ENCODE measurements around the gene SH3RF1.

Gene SH3RF1

DNA sequence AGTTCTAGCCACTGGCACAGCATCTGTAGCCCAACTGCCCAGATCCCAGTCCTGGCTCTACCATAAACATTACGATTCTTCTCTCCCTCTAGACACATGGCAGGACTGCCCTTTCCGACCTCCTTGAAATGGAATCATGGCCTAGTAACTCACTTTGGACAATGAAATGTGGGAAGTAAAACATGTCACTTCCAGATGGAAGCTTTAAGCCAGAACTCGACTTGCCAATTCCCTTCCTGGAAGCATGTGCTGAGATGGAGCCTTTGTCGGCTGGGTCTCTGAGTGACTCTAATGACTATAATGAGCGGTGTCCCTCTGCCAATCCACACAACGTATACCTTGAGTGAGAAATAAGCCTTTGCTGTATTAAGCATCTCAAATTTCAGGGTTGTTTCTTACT is 34.7 kb downstream of the SH3RF1 start:
- no peaks in the 10 kb centered on the region for H3K4me1 Mint-ChIP-seq (ENCODE audit: low read depth)
- H3K4me3 Mint-ChIP-seq = no peak overlapping the region
- H3K9me3 Mint-ChIP-seq = no peaks in the 10 kb centered on the region
- DNase-seq (ENCODE audit: low spot score) = no peak
- H3K36me3 Mint-ChIP-seq (ENCODE audit: low read depth) = no peaks in the 10 kb centered on the region
- H3K27ac Mint-ChIP-seq = no peak overlapping the region
- peaks cover 4% of the 10 kb centered on the region for H3K27me3 Mint-ChIP-seq (ENCODE audit: low read depth)

DNA sequence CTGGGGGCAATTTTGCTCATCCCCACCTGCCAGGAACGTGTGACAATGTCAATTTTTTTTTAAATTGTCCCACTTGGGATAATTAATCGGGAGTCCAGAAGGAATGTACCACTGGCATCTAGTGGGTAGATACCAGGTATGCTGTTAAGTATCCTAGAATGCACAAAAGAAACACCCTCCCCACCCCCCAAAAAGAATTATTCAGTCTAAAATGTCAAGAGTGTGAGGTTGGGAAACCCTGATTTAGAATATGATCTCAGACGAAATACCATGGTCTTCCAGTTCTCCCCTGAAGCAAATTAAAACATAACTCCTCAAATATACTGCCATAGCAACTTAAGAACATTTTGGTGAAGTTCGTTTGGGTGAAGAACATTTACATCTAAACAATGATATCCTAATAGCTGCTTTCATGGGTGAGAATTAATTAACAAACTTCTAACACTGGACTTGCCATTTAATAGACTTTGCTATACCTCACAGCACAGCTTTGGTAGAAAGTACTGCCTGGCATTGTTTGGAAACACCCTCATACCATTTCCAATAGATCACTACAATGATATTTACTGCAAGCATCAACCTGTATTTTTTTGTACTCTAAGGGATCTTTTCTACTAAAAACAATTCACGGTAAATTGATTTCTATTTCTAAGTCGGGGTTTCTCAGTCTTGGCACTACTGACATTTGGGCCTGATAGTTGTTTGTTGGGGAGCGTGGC is 36.5 kb downstream of the SH3RF1 start:
- no peak overlapping the region for H3K27ac Mint-ChIP-seq

DNA sequence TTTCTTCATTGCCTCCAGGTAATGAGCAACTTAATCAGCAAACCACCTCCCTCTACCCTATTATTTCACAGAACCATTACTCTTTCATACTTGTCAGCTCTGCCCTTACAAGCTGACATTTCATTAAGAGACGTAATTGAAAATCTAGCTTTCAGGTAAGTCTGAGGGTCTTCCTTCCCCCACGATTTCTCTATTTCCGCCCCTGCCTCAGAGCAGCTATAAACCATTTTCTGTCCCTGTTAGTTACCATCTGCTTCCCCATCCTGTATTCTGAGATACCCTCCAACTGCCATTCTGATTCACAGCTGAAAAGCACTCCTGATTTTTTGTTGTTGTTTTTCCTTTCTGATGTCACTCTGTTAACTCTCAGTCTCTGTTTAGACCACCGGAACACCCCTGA is 37.1 kb downstream of the SH3RF1 start:
- DNase-seq (ENCODE audit: low spot score) = no peak
- no peak overlapping the region for H3K27ac Mint-ChIP-seq
- H3K9me3 Mint-ChIP-seq = no peaks in the 10 kb centered on the region
- no peak overlapping the region for H3K4me3 Mint-ChIP-seq
- H3K4me1 Mint-ChIP-seq (ENCODE audit: low read depth) = no peaks in the 10 kb centered on the region
- no peaks in the 10 kb centered on the region for H3K36me3 Mint-ChIP-seq (ENCODE audit: low read depth)
- peaks cover 4% of the 10 kb centered on the region for H3K27me3 Mint-ChIP-seq (ENCODE audit: low read depth)

More for the DNA sequence above, 36.5 kb downstream of the SH3RF1 start:
- Mint-ChIP-seq H3K9me3 (no peaks in the 10 kb centered on the region), H3K27me3 (ENCODE audit: low read depth) (peaks cover 4% of the 10 kb centered on the region), H3K36me3 (ENCODE audit: low read depth) (no peaks in the 10 kb centered on the region), H3K4me3 (no peak overlapping the region), H3K4me1 (ENCODE audit: low read depth) (no peaks in the 10 kb centered on the region)
- DNase-seq (ENCODE audit: low spot score) = no peak

DNA sequence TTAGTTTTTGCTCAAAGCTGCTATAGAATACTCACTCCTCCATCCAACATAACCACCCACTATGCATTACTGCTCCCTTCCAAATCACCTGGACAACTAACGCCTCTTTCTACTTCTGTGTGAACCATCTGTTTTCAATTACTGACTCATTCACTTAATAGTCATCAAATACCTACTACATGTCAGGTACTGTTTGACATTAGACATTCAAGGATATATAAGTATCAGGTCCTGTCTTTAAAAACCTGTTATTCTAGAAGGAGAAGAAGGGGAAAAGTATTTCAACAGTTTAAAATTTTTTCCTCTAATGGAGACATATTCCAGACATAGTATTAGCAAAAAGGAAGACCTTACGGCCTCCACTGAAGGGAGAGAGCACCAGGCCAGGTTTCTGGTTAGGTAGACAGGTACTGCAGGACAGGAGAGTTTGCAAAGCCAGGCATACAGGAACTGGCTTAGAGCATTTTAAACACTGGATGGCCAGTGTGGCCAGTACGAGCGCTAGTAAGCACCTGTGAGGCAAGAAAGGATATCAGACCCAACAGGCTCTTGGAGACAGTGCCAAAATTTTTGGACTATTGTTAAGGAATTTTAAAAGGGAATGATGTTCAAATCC is 39.0 kb downstream of the SH3RF1 start:
- H3K4me3 Mint-ChIP-seq = no peak overlapping the region
- H3K27me3 Mint-ChIP-seq (ENCODE audit: low read depth) = peaks cover 4% of the 10 kb centered on the region
- no peak for DNase-seq (ENCODE audit: low spot score)
- H3K9me3 Mint-ChIP-seq = no peaks in the 10 kb centered on the region
- no peak overlapping the region for H3K27ac Mint-ChIP-seq
- H3K36me3 Mint-ChIP-seq (ENCODE audit: low read depth) = no peaks in the 10 kb centered on the region
- no peaks in the 10 kb centered on the region for H3K4me1 Mint-ChIP-seq (ENCODE audit: low read depth)

DNA sequence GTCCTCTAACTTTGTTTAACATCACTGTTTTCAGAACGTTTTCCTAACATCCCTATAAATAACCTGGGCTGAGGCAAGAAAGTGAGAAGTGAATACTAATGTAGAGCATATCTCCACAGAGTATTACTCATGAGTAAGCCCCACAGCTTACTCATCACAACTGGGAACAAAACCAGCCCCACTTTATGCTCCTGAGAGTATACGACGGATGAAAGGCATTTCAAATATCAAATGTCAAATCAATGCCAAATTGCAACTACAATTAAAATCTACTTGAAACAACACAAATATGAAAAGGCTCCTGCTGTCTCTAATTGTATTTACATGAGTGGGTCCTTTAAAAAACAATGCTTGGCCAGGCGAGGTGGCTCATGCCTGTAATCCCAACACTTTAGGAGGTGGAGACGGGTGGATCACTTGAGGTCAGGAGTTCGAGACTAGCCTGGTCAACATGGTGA is 41.2 kb downstream of the SH3RF1 start:
- DNase-seq (ENCODE audit: low spot score) = no peak
- Mint-ChIP-seq H3K4me1 (ENCODE audit: low read depth) (no peaks in the 10 kb centered on the region), H3K27me3 (ENCODE audit: low read depth) (no peaks in the 10 kb centered on the region), H3K9me3 (no peaks in the 10 kb centered on the region), H3K27ac (no peak overlapping the region), H3K4me3 (no peak overlapping the region), H3K36me3 (ENCODE audit: low read depth) (no peaks in the 10 kb centered on the region)

DNA sequence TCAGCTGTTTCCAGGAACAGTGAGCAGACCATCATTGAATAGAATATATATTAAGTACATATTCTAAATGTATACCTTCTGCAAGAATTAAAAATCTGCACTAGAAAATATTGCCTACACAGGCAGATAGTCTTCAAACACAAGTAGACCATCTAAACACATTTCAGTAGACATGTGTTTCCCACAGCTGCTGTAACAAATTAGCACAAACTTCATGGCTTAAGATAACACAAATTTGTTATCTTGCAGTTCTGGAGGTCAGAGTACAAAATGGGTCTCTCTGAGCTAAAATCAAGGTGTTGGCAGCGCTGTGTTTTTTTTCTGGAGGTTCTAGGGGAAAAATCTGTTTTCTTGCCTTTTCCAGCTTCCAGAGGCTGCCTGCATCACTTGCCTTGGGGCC is 42.7 kb downstream of the SH3RF1 start:
- Mint-ChIP-seq H3K27me3 (ENCODE audit: low read depth) (no peaks in the 10 kb centered on the region), H3K36me3 (ENCODE audit: low read depth) (no peaks in the 10 kb centered on the region), H3K9me3 (no peaks in the 10 kb centered on the region), H3K4me1 (ENCODE audit: low read depth) (no peaks in the 10 kb centered on the region), H3K27ac (no peak overlapping the region), H3K4me3 (no peak overlapping the region)
- no peak for DNase-seq (ENCODE audit: low spot score)

DNA sequence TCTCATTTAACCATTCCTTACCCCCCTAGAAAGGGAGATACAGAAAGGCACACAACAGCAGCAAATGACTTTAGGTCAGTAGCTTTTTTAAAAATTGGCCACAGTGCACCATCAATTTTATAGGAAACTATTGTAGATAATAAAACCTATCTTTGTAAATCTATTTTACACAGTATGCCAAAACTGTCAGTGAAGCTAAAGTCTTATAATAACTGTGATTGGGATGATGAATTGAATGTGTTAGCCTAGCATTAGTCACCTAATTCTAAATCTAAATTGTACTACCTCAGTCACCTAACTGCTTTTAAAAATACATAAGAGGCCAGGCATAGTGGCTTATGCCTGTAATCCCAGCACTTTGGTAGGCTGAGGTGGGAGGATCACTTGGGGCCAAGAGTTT is 44.2 kb downstream of the SH3RF1 start:
- Mint-ChIP-seq H3K36me3 (ENCODE audit: low read depth) (no peaks in the 10 kb centered on the region), H3K27me3 (ENCODE audit: low read depth) (no peaks in the 10 kb centered on the region), H3K9me3 (no peaks in the 10 kb centered on the region), H3K4me3 (no peak overlapping the region), H3K27ac (no peak overlapping the region), H3K4me1 (ENCODE audit: low read depth) (no peaks in the 10 kb centered on the region)
- DNase-seq (ENCODE audit: low spot score) = no peak

DNA sequence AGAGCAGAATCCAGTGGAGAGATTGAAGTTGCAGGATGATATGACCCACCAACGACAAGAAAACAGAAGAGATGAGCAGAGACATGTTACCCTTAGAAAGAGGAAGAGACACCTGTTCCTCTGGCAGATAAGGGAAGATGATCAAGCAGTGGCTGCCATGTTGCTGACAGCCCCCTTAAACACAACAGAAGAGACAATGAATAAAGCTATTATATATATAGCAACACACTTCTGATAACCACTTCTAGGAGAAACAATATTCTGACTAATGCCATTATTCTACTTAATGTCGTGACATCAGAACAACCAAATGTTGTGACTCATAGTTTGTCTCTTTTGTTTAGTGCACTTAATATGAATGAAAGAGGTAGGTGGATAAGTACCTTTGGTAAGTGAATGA is 44.9 kb downstream of the SH3RF1 start:
- no peaks in the 10 kb centered on the region for H3K4me1 Mint-ChIP-seq (ENCODE audit: low read depth)

DNA sequence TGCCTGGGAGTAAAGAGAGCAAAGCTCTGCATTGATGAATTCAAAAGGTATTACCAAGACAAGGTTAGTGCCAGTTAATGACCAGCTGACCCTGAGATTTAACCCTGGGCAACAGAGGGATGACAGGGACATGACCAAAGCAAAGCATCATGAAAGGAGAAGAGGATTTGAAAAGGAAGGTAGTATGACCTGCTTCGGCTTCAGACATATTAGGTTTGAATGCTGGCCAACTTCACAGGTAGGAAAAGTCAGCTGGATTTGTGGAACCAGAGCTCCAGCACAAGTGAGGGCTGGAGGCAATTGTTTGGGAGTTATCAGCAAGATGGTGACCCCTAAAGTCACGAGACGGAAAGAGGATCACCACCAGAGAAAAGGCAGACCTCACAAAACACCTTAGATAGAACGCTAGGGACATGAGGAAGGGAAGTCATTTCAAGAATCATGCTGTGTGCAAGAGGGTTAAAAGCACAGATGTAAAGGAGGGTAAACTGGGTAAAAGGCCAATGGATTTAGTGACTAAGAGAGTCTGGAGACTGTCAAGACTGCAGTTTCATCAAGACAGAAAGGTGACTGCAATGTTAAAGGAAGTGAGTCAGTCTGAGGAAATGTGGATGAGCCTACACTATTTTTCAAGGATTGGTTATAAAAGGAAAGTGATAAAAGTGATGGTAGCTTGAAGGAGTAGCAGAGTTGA is 45.6 kb downstream of the SH3RF1 start:
- Mint-ChIP-seq H3K9me3 (no peaks in the 10 kb centered on the region), H3K27ac (no peak overlapping the region)

More for the DNA sequence above, 44.9 kb downstream of the SH3RF1 start:
- Mint-ChIP-seq H3K27ac (no peak overlapping the region), H3K36me3 (ENCODE audit: low read depth) (no peaks in the 10 kb centered on the region), H3K27me3 (ENCODE audit: low read depth) (no peaks in the 10 kb centered on the region), H3K9me3 (no peaks in the 10 kb centered on the region), H3K4me3 (no peak overlapping the region)
- no peak for DNase-seq (ENCODE audit: low spot score)

DNA sequence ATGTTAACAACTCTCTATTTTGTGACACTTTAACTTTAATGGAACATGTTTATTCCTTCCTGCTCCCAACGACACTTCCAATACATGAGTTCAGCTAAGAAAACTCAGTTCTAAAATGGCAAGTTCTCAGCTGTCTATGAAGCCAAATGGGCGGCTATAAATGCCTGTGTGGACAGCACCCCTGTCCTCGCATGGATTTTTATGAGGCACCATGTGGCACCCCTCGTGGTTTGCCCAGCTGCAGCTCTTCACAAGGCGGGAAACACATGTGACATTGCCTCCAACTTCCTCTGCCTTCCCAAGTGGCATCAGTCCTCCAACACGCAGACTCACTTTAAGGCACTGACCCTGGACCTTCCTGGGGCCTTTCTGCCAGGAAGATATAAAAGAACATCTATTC is 48.0 kb downstream of the SH3RF1 start:
- H3K36me3 Mint-ChIP-seq (ENCODE audit: low read depth) = no peaks in the 10 kb centered on the region
- H3K9me3 Mint-ChIP-seq = no peaks in the 10 kb centered on the region
- DNase-seq (ENCODE audit: low spot score) = no peak
- no peaks in the 10 kb centered on the region for H3K4me1 Mint-ChIP-seq (ENCODE audit: low read depth)
- no peak overlapping the region for H3K27ac Mint-ChIP-seq
- H3K4me3 Mint-ChIP-seq = no peak overlapping the region
- no peaks in the 10 kb centered on the region for H3K27me3 Mint-ChIP-seq (ENCODE audit: low read depth)

More for the DNA sequence above, 45.6 kb downstream of the SH3RF1 start:
- Mint-ChIP-seq H3K4me3 (no peak overlapping the region), H3K36me3 (ENCODE audit: low read depth) (no peaks in the 10 kb centered on the region), H3K4me1 (ENCODE audit: low read depth) (no peaks in the 10 kb centered on the region), H3K27me3 (ENCODE audit: low read depth) (no peaks in the 10 kb centered on the region)
- no peak for DNase-seq (ENCODE audit: low spot score)

DNA sequence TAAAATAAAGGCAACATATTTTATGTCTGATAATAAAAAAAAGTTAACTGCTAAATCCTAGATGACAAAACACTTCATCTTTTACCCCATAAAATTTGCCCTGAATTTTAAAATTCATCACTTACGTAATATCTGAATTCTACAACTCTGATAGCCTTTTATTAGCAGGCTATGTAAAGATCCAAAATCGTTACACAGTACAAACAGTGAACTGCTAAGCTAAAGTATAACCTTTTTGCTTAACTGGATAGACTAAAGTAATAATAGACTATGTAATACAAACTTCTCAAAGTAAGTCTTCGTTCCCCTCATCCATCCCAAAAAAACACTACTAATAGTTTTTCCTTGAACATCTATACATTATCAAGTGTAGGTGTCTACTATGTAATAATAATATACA is 49.1 kb downstream of the SH3RF1 start:
- no peaks in the 10 kb centered on the region for H3K36me3 Mint-ChIP-seq (ENCODE audit: low read depth)
- H3K4me3 Mint-ChIP-seq = no peak overlapping the region
- no peak overlapping the region for H3K27ac Mint-ChIP-seq
- no peaks in the 10 kb centered on the region for H3K9me3 Mint-ChIP-seq
- no peak for DNase-seq (ENCODE audit: low spot score)
- H3K4me1 Mint-ChIP-seq (ENCODE audit: low read depth) = no peaks in the 10 kb centered on the region
- no peaks in the 10 kb centered on the region for H3K27me3 Mint-ChIP-seq (ENCODE audit: low read depth)

DNA sequence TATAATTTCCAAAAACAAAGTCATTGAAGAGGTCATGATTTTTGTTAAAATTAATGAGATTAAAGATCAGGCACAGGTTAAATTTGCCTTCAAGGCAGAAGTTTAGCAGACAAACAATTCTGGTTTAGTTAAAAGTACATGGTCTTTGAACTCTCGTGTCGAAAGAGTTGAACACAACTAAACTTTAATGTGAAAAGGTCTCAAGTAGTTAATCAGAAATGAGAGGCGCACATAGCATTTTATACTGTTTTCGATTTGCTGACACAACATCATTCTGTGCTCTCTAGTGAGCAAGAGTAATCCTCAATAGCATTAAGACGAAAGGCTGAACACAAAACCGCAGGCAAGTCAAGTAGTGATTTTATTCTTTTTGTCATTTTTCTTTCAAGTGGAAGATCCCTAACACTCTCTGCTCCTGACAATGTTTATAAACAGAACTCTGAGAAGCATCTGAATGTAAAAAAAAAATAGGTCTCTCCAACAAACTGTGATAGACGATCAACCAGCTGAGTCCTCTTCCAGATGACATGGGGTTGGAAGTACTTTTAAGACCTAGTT is 49.8 kb downstream of the SH3RF1 start:
- DNase-seq (ENCODE audit: low spot score) = no peak
- no peaks in the 10 kb centered on the region for H3K36me3 Mint-ChIP-seq (ENCODE audit: low read depth)
- H3K4me1 Mint-ChIP-seq (ENCODE audit: low read depth) = no peaks in the 10 kb centered on the region
- H3K27ac Mint-ChIP-seq = no peak overlapping the region
- no peak overlapping the region for H3K4me3 Mint-ChIP-seq
- H3K9me3 Mint-ChIP-seq = no peaks in the 10 kb centered on the region
- H3K27me3 Mint-ChIP-seq (ENCODE audit: low read depth) = no peaks in the 10 kb centered on the region

DNA sequence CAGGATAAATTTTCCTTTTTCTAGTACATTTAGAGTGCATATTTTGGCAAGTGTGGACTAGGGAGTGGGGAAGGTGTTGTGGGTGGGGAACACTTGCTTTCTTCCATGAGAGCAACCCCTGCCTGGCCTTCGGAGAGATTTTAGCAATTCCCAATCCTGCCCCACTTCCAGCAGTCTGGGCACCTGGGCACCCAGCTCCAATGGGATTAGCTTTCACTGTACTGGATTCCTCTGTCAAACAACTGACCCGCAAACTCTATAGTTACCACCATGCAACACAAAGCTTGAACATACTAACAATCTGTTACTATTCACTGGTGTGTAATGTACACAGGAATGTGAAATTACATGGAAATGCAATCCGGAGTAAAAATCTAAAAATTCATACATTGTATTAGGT is 50.3 kb downstream of the SH3RF1 start:
- H3K27me3 Mint-ChIP-seq (ENCODE audit: low read depth) = no peaks in the 10 kb centered on the region
- no peak overlapping the region for H3K27ac Mint-ChIP-seq
- no peaks in the 10 kb centered on the region for H3K4me1 Mint-ChIP-seq (ENCODE audit: low read depth)
- no peaks in the 10 kb centered on the region for H3K9me3 Mint-ChIP-seq
- DNase-seq (ENCODE audit: low spot score) = no peak
- H3K36me3 Mint-ChIP-seq (ENCODE audit: low read depth) = no peaks in the 10 kb centered on the region
- no peak overlapping the region for H3K4me3 Mint-ChIP-seq

DNA sequence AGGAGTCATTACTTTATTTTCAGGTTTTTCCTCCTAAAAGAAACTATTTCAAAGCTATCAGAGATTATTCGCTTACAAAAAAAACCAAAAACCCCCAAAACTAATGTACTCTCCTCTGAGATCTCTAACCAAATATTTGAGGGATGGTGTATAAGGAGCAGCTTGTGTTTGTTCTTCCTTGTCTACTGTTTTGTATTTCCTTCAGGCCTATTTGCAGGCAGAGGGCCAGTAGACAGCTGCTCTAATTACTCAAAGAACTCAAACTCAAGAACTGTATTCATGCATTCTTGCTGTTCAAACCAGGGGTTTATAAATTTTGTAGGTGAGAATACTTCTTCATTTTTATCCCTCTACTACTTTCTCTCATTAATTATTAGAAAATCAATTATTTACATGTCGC is 51.3 kb downstream of the SH3RF1 start:
- Mint-ChIP-seq H3K9me3 (no peaks in the 10 kb centered on the region), H3K4me3 (no peak overlapping the region), H3K27ac (no peak overlapping the region), H3K4me1 (ENCODE audit: low read depth) (no peaks in the 10 kb centered on the region), H3K36me3 (ENCODE audit: low read depth) (no peaks in the 10 kb centered on the region), H3K27me3 (ENCODE audit: low read depth) (no peaks in the 10 kb centered on the region)
- no peak for DNase-seq (ENCODE audit: low spot score)

Data from T-helper 2 cell treated with Interferon-gamma antibody and Interleukin-4, amounts not matched to agents 5 μg/mL and 100 μg/mL, for 36 hours (primary cell).